ENCODE results near the gene HOXC6. TPM values are rescaled to one million over a fixed set of nuclear protein-coding genes. Genes with fewer than 3 reads are reported as not detected.

HOXC6 gene
- total and polyA plus RNA-seq, 12 donors: 0.03 to 0.36 (median 0.18) TPM; not detected in 6

- WGBS, 2 donors: 2 to 4% methylated on average over 24 of the region's 24 CpGs
- peaks cover 5 to 42% (median 31%) of the 10 kb centered on the region in 9 donors for H3K4me1 ChIP-seq
- H3K27me3 ChIP-seq: peaks cover 26 to 100% (median 96%) of the 10 kb centered on the region in 7 donors
- H3K9me3 ChIP-seq: no peaks in the 10 kb centered on the region
- DNase-seq (no peak), ATAC-seq (peak; percentile 17 to 57 (median 46))
- H3K27ac ChIP-seq: peak overlapping the region in 3 of 10 donors; percentile 6 to 50 (median 16)
- H3K36me3 ChIP-seq: no peaks in the 10 kb centered on the region
- peak overlapping the region; percentile 16 to 53 (median 49) for H3K4me3 ChIP-seq
- intact Hi-C loops (cut with DNase I): loop anchor here in 1 of 10 donors (10.0 kb wide), 1 partner anchor 338 kb away; no protein-coding TSS in a partner anchor
- TF ChIP-seq CTCF (IDR thresholded peaks at IDR 0.05): no peak
Measured at GRCh38 chr12:54017027-54017788, 11.0 kb upstream of the HOXC6 start.

GRCh38 chr12:54017878-54018467 is 10.3 kb upstream of the HOXC6 start:
- 8 to 11% methylated on average over 34 of the region's 34 CpGs for WGBS, 2 donors
- intact Hi-C loops (cut with DNase I): loop anchor here in 1 of 10 donors (10.0 kb wide), 1 partner anchor 337 kb away; no protein-coding TSS in a partner anchor
- DNase-seq (peak; percentile 40 to 75), ATAC-seq (peak; percentile 80 to 89 (median 86))
- no peak for TF ChIP-seq CTCF (IDR thresholded peaks at IDR 0.05)
- peak overlapping the region; percentile 16 to 53 (median 49) for H3K4me3 ChIP-seq
- H3K4me1 ChIP-seq: peaks cover 5 to 42% (median 31%) of the 10 kb centered on the region in 9 donors
- H3K27me3 ChIP-seq: peaks cover 22 to 100% (median 96%) of the 10 kb centered on the region in 7 donors
- no peaks in the 10 kb centered on the region for H3K36me3 ChIP-seq
- H3K27ac ChIP-seq: peak overlapping the region in 3 of 10 donors; percentile 6 to 50 (median 16)
- H3K9me3 ChIP-seq: no peaks in the 10 kb centered on the region

GRCh38 chr12:54018468-54018984 is 9.7 kb upstream of the HOXC6 start:
- Histone ChIP-seq H3K4me1 (peaks cover 5 to 42% (median 31%) of the 10 kb centered on the region in 9 donors), H3K4me3 (peak overlapping the region in 7 of 10 donors; percentile 40 to 53 (median 49)), H3K9me3 (no peaks in the 10 kb centered on the region), H3K36me3 (no peaks in the 10 kb centered on the region), H3K27me3 (peaks cover 22 to 100% (median 96%) of the 10 kb centered on the region in 7 donors), H3K27ac (no peak overlapping the region)
- no peak for ATAC-seq
- intact Hi-C loops (cut with DNase I): loop anchor here in 1 of 10 donors (10.0 kb wide), 1 partner anchor 336 kb away; no protein-coding TSS in a partner anchor
- 38 to 41% methylated on average over 29 of the region's 29 CpGs for WGBS, 2 donors
- no peak for DNase-seq
- no peak for TF ChIP-seq CTCF (IDR thresholded peaks at IDR 0.05)
